Measurements from ENCODE around the gene DOCK3.

- TF ChIP-seq POLR2A (IDR thresholded peaks at IDR 0.05) (no peak), CTCF (IDR thresholded peaks at IDR 0.05) (no peak)
These were observed 44.3 kb upstream of the DOCK3 start for GRCh38 chr3:50630394-50630793.
